Activated T-cell treated with anti-CD3 and anti-CD28 coated beads, Interleukin-2, amount 50 U/mL, for 24 hours (primary cell): ENCODE data around the gene CROCC2.

Experiments
- DNase-seq: peaks from one replicate; pipeline ENCODE4 v3.0.0-alpha.2; 2020
- H3K27ac Mint-ChIP-seq: 2 replicates; pipeline ENCODE4 v1.8.0; 2020; ENCODE audit warnings: mild to moderate bottlenecking, mixed read lengths
- H3K27me3 Mint-ChIP-seq: 2 replicates; pipeline ENCODE4 v1.8.0; 2020; ENCODE audit warnings: mixed read lengths
- H3K36me3 Mint-ChIP-seq: 2 replicates; pipeline ENCODE4 v1.8.0; 2020; ENCODE audit warnings: low read depth, mixed read lengths
- H3K4me1 Mint-ChIP-seq: 2 replicates; pipeline ENCODE4 v1.8.0; 2020; ENCODE audit warnings: low read depth, mixed read lengths
- H3K4me3 Mint-ChIP-seq: 2 replicates; pipeline ENCODE4 v1.8.0; 2020; ENCODE audit warnings: mild to moderate bottlenecking, moderate library complexity, mixed read lengths
- H3K9me3 Mint-ChIP-seq: 2 replicates; pipeline ENCODE4 v1.8.0; 2020; ENCODE audit warnings: mixed read lengths

Gene CROCC2

GRCh38 chr2:240872317-240873097 is 33.6 kb upstream of the CROCC2 start:
- Mint-ChIP-seq H3K9me3 (no peaks in the 10 kb centered on the region), H3K4me1 (no peaks in the 10 kb centered on the region), H3K36me3 (no peaks in the 10 kb centered on the region), H3K27ac (no peak overlapping the region), H3K4me3 (no peak overlapping the region), H3K27me3 (no peaks in the 10 kb centered on the region)
- no peak for DNase-seq

GRCh38 chr2:240873098-240873788 is 32.9 kb upstream of the CROCC2 start:
- no peak for DNase-seq
- H3K9me3 Mint-ChIP-seq, result no peaks in the 10 kb centered on the region
- no peak overlapping the region for H3K4me3 Mint-ChIP-seq
- H3K4me1 Mint-ChIP-seq, result no peaks in the 10 kb centered on the region
- H3K27ac Mint-ChIP-seq, result no peak overlapping the region
- H3K36me3 Mint-ChIP-seq, result no peaks in the 10 kb centered on the region
- no peaks in the 10 kb centered on the region for H3K27me3 Mint-ChIP-seq

GRCh38 chr2:240873805-240874714 is 32.1 kb upstream of the CROCC2 start:
- no peak overlapping the region for H3K27ac Mint-ChIP-seq
- no peaks in the 10 kb centered on the region for H3K27me3 Mint-ChIP-seq
- DNase-seq, result no peak
- H3K9me3 Mint-ChIP-seq, result no peaks in the 10 kb centered on the region
- no peak overlapping the region for H3K4me3 Mint-ChIP-seq
- H3K36me3 Mint-ChIP-seq, result no peaks in the 10 kb centered on the region
- H3K4me1 Mint-ChIP-seq, result no peaks in the 10 kb centered on the region

GRCh38 chr2:240874715-240875227 is 31.4 kb upstream of the CROCC2 start:
- DNase-seq, result no peak
- H3K27ac Mint-ChIP-seq, result no peak overlapping the region
- H3K27me3 Mint-ChIP-seq, result no peaks in the 10 kb centered on the region
- H3K4me3 Mint-ChIP-seq, result no peak overlapping the region
- no peaks in the 10 kb centered on the region for H3K4me1 Mint-ChIP-seq
- H3K9me3 Mint-ChIP-seq, result no peaks in the 10 kb centered on the region
- H3K36me3 Mint-ChIP-seq, result no peaks in the 10 kb centered on the region

- no peak for DNase-seq
- Mint-ChIP-seq H3K9me3 (no peaks in the 10 kb centered on the region), H3K4me3 (no peak overlapping the region), H3K27ac (no peak overlapping the region), H3K36me3 (no peaks in the 10 kb centered on the region), H3K27me3 (no peaks in the 10 kb centered on the region), H3K4me1 (no peaks in the 10 kb centered on the region)
These were observed 30.7 kb upstream of the CROCC2 start for GRCh38 chr2:240875228-240876034.

DNA sequence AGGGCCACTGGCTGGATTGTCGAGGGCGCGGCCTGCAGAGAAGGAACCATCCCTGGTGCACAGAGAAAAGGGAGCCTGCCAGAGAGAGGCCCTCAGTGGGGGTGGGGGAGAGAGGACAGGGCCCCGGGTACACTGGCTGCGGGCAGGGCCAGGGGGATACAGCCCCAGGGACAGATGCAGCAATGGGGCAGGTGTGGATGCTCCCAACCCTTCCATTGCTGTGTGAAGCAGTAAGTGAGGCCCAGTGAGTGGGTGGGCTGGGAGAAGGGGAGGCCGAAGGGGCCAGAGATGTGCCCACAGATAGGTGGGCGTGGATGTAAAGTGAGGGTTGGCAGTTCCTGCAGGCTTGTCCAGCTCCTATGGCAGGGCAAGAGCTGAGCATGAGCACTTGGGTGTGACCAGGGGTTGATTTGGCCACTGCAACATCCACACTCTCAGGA is 30.1 kb upstream of the CROCC2 start:
- Mint-ChIP-seq H3K4me1 (no peaks in the 10 kb centered on the region), H3K36me3 (no peaks in the 10 kb centered on the region), H3K27me3 (no peaks in the 10 kb centered on the region), H3K4me3 (no peak overlapping the region), H3K9me3 (no peaks in the 10 kb centered on the region), H3K27ac (no peak overlapping the region)
- no peak for DNase-seq

GRCh38 chr2:240876475-240877251 is 29.5 kb upstream of the CROCC2 start:
- Mint-ChIP-seq H3K27me3 (no peaks in the 10 kb centered on the region), H3K36me3 (no peaks in the 10 kb centered on the region), H3K4me1 (no peaks in the 10 kb centered on the region), H3K9me3 (no peaks in the 10 kb centered on the region), H3K27ac (no peak overlapping the region), H3K4me3 (no peak overlapping the region)
- no peak for DNase-seq

GRCh38 chr2:240877460-240878340 is 28.4 kb upstream of the CROCC2 start:
- Mint-ChIP-seq H3K36me3 (no peaks in the 10 kb centered on the region), H3K27me3 (no peaks in the 10 kb centered on the region), H3K27ac (no peak overlapping the region), H3K4me1 (peaks cover 1% of the 10 kb centered on the region), H3K9me3 (no peaks in the 10 kb centered on the region), H3K4me3 (no peak overlapping the region)
- DNase-seq, result no peak

- no peaks in the 10 kb centered on the region for H3K9me3 Mint-ChIP-seq
- H3K36me3 Mint-ChIP-seq, result no peaks in the 10 kb centered on the region
- no peak overlapping the region for H3K27ac Mint-ChIP-seq
- H3K4me3 Mint-ChIP-seq, result no peak overlapping the region
- H3K4me1 Mint-ChIP-seq, result peaks cover 1% of the 10 kb centered on the region
- H3K27me3 Mint-ChIP-seq, result no peaks in the 10 kb centered on the region
- no peak for DNase-seq
These were observed 27.7 kb upstream of the CROCC2 start for GRCh38 chr2:240878341-240878936.

DNA sequence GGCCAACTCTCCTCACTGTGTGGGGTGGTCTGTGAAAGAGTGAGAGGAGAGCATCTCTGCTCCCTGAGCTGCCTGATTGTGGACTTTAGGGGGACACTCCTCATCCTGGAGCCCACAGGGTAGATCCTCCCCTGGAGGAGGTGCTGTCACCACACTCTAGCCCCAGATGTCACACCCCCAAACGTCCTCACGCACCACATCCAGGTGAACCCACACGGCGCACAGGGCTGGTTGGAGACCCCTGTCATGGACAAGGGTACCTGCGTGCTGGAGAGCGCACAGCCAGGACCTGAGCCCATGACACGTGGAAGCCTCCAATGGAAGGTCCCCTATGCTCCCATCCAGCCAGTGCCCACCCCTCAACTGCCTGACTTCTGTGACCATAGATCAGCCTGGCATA is 27.0 kb upstream of the CROCC2 start:
- H3K27me3 Mint-ChIP-seq, result no peaks in the 10 kb centered on the region
- no peak overlapping the region for H3K4me3 Mint-ChIP-seq

GRCh38 chr2:240881913-240882312 is 24.2 kb upstream of the CROCC2 start:
- no peaks in the 10 kb centered on the region for H3K27me3 Mint-ChIP-seq
- H3K9me3 Mint-ChIP-seq, result no peaks in the 10 kb centered on the region
- H3K27ac Mint-ChIP-seq, result no peak overlapping the region
- no peak overlapping the region for H3K4me3 Mint-ChIP-seq
- H3K4me1 Mint-ChIP-seq, result peaks cover 1% of the 10 kb centered on the region
- no peak for DNase-seq
- H3K36me3 Mint-ChIP-seq, result no peaks in the 10 kb centered on the region

More for the DNA sequence above, 27.0 kb upstream of the CROCC2 start:
- peaks cover 1% of the 10 kb centered on the region for H3K4me1 Mint-ChIP-seq
- no peak overlapping the region for H3K27ac Mint-ChIP-seq
- no peaks in the 10 kb centered on the region for H3K36me3 Mint-ChIP-seq
- no peaks in the 10 kb centered on the region for H3K9me3 Mint-ChIP-seq
- DNase-seq, result no peak

GRCh38 chr2:240884221-240884620 is 21.9 kb upstream of the CROCC2 start:
- Mint-ChIP-seq H3K4me1 (peaks cover 1% of the 10 kb centered on the region), H3K4me3 (no peak overlapping the region), H3K9me3 (no peaks in the 10 kb centered on the region), H3K27me3 (no peaks in the 10 kb centered on the region), H3K36me3 (no peaks in the 10 kb centered on the region), H3K27ac (no peak overlapping the region)
- no peak for DNase-seq
